GM23338 (cell line): ENCODE results near the gene SLC15A1. TPM values are rescaled to one million over a fixed set of nuclear protein-coding genes. Genes with fewer than 3 reads are reported as not detected.

ENCODE experiments used
- ATAC-seq: fragments of 200-7000 bp; cut with Tn5 transposase; 3 replicates; pipeline ENCODE4 v1.9.1; 2020
- DNase-seq: peaks from one replicate; pipeline ENCODE4 v3.0.0-alpha.2; 2015; ENCODE audit warnings: low spot score
- H2AFZ ChIP-seq: fragments of 200-600 bp; sonication (generic); 2 replicates; pipeline ENCODE4 v1.8.0; 2016; ENCODE audit warnings: antibody characterized with exemption, mild to moderate bottlenecking, moderate library complexity
- H3F3A ChIP-seq: fragments of 200-600 bp; sonication (generic); replicated peaks from 2 replicates; pipeline ENCODE4 v1.8.0; 2017; ENCODE audit warnings: antibody characterized with exemption, mixed run types, low read depth
- H3K27ac ChIP-seq: fragments of 200-600 bp; sonication (generic); 2 replicates; pipeline ENCODE4 v1.6.1; 2016; ENCODE audit warnings: low read depth
- H3K27me3 ChIP-seq: fragments of 200-600 bp; sonication (generic); 2 replicates; pipeline ENCODE4 v1.8.0; 2016; ENCODE audit warnings: mild to moderate bottlenecking, mixed run types, moderate library complexity; ENCODE audit not compliant: insufficient read depth
- H3K36me3 ChIP-seq: fragments of 200-600 bp; sonication (generic); 2 replicates; pipeline ENCODE4 v1.8.0; 2016; ENCODE audit warnings: mild to moderate bottlenecking; ENCODE audit not compliant: insufficient read depth
- H3K4me1 ChIP-seq: fragments of 200-600 bp; sonication (generic); 2 replicates; pipeline ENCODE4 v1.8.0; 2016; ENCODE audit warnings: mild to moderate bottlenecking, moderate library complexity; ENCODE audit not compliant: insufficient read depth
- H3K4me2 ChIP-seq: fragments of 200-600 bp; sonication (generic); 2 replicates; pipeline ENCODE4 v1.7.1; 2017; ENCODE audit warnings: mixed run types
- H3K4me3 ChIP-seq: fragments of 200-600 bp; sonication (generic); 2 replicates; pipeline ENCODE4 v1.6.1; 2016; ENCODE audit warnings: mixed run types
- H3K79me2 ChIP-seq: fragments of 200-600 bp; sonication (generic); replicated peaks from 2 replicates; pipeline ENCODE4 v1.8.0; 2017; ENCODE audit warnings: mild to moderate bottlenecking; ENCODE audit not compliant: insufficient read depth
- H3K9me2 ChIP-seq: fragments of 200-600 bp; sonication (generic); 2 replicates; pipeline ENCODE4 v1.8.0; 2017; ENCODE audit not compliant: insufficient read depth
- H4K20me1 ChIP-seq: fragments of 200-600 bp; sonication (generic); replicated peaks from 2 replicates; pipeline ENCODE4 v1.8.0; 2017; ENCODE audit warnings: mild to moderate bottlenecking; ENCODE audit not compliant: insufficient read depth
- H3K27ac Mint-ChIP-seq: 2 replicates; pipeline ENCODE4 v1.8.0; 2020; ENCODE audit warnings: inconsistent platforms, mild to moderate bottlenecking, moderate library complexity, mixed read lengths
- H3K27me3 Mint-ChIP-seq: 3 replicates; pipeline ENCODE4 v1.8.0; 2022; ENCODE audit warnings: low read depth, mild to moderate bottlenecking, moderate library complexity, mixed read lengths, inconsistent platforms; ENCODE audit not compliant: insufficient read depth, poor library complexity
- H3K36me3 Mint-ChIP-seq: 3 replicates; pipeline ENCODE4 v1.8.0; 2021; ENCODE audit warnings: low read depth, mild to moderate bottlenecking, inconsistent platforms, moderate library complexity, mixed read lengths
- H3K4me1 Mint-ChIP-seq: 3 replicates; pipeline ENCODE4 v1.8.0; 2020; ENCODE audit warnings: mild to moderate bottlenecking, inconsistent platforms, mixed read lengths
- H3K4me3 Mint-ChIP-seq: 3 replicates; pipeline ENCODE4 v1.8.0; 2021; ENCODE audit warnings: moderate library complexity, mild to moderate bottlenecking, inconsistent platforms, mixed read lengths
- H3K9me3 Mint-ChIP-seq: 3 replicates; pipeline ENCODE4 v1.8.0; 2020; ENCODE audit warnings: moderate library complexity, mild to moderate bottlenecking, inconsistent platforms, mixed read lengths
- CREB1 ChIP-seq: fragments of 250-450 bp; sonication (Bioruptor Pico); IDR thresholded peaks from 2 replicates; pipeline ENCODE4 v1.5.0; 2020; ENCODE audit warnings: low read depth, mild to moderate bottlenecking, moderate library complexity
- EZH2 ChIP-seq: fragments of 200-600 bp; sonication (generic); IDR thresholded peaks from one replicate; pipeline ENCODE4 v1.8.0; 2017; ENCODE audit warnings: antibody characterized with exemption, mild to moderate bottlenecking, low read depth; ENCODE audit not compliant: unreplicated experiment
- EZH2phosphoT487 ChIP-seq: fragments of 200-600 bp; sonication (generic); IDR thresholded peaks from one replicate; pipeline ENCODE4 v1.8.1; 2018; ENCODE audit warnings: antibody characterized with exemption; ENCODE audit not compliant: unreplicated experiment
- JUNB ChIP-seq: IDR thresholded peaks from one replicate; pipeline ENCODE4 v1.6.1; 2016; ENCODE audit warnings: antibody characterized with exemption; ENCODE audit not compliant: unreplicated experiment
- NANOG ChIP-seq: IDR thresholded peaks from 2 replicates; pipeline ENCODE4 v1.6.1; 2016; ENCODE audit warnings: antibody characterized with exemption, borderline replicate concordance
- POLR2AphosphoS5 ChIP-seq: IDR thresholded peaks from 2 replicates; pipeline ENCODE4 v1.6.1; 2016; ENCODE audit warnings: antibody characterized with exemption, low read depth
- STAT1 ChIP-seq: IDR thresholded peaks from one replicate; pipeline ENCODE4 v1.6.1; 2016; ENCODE audit warnings: antibody characterized with exemption; ENCODE audit not compliant: unreplicated experiment
- ZNF114 ChIP-seq: fragments of 250-450 bp; sonication (Bioruptor Pico); IDR thresholded peaks from 2 replicates; pipeline ENCODE4 v1.5.0; 2020; ENCODE audit warnings: mild to moderate bottlenecking, moderate library complexity
- ZNF331 ChIP-seq: fragments of 250-450 bp; sonication (Bioruptor Pico); IDR thresholded peaks from 2 replicates; pipeline ENCODE4 v1.5.0; 2020; ENCODE audit warnings: low read depth, mild to moderate bottlenecking, moderate library complexity
- polyA plus RNA-seq: library from polyadenylated mRNA; unstranded; fragments of >200 nt; fragmentation: Nextera tagmentation; extraction: Ambion mirVana; gene quantifications from 2 replicates; pipeline ENCODE4 v1.2.1, GENCODE V29; 2016
- total RNA-seq: library from RNA; depleted of rRNA; stranded (reverse); fragments of >200 nt; shearing (Covaris generic); gene quantifications from 2 replicates; pipeline ENCODE4 v1.2.3, GENCODE V29; 2014
- TF ChIP-seq, protein P1 (sequence below): IDR thresholded peaks from one replicate; pipeline ENCODE4 v1.6.1; 2018; ENCODE audit warnings: antibody characterized with exemption; ENCODE audit not compliant: unreplicated experiment
- TF ChIP-seq, protein P2 (sequence below), 2 experiments: fragments of 200-600 bp in 1 of 2; sonication (generic) in 1 of 2; conservative IDR thresholded peaks; 2 replicates each; pipeline versions ENCODE4 v1.5.1 to v1.6.1; 2016 to 2017; ENCODE audit warnings: antibody characterized with exemption in 2 of 2, low read depth in 2 of 2, mild to moderate bottlenecking in 2 of 2, moderate library complexity in 1 of 2
- TF ChIP-seq, protein P3 (sequence below): fragments of 250-450 bp; sonication (Bioruptor Pico); IDR thresholded peaks from 2 replicates; pipeline ENCODE4 v1.5.0; 2020; ENCODE audit warnings: mild to moderate bottlenecking, moderate library complexity
- TF ChIP-seq, protein P4 (sequence below): IDR thresholded peaks from 2 replicates; pipeline ENCODE4 v1.6.1; 2016; ENCODE audit warnings: antibody characterized with exemption

SLC15A1 gene
- total and polyA plus RNA-seq, 2 experiments from 2014 or later, result 1.6 to 3.0 TPM

DNA sequence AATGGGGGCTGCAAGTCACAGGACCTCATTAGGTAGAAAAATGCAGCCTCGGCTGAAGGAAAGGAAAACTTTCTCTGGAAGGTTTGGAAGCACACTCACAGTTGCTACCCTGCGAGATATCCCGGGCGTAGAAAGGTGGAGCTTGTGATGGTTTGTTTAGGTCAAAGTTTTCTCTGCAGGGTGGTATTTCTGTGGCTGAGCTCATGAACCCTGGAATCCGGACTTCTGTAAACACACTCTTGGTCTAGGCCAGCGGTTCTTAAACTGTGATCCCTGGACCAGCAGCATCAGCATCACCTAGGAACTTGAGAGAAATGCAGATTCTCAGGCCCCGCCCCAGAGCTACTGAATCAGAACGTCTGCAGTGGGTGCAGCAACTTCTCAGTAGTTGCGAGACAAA lies 3.3 kb upstream of the SLC15A1 start:
- Mint-ChIP-seq H3K4me1 (peaks cover 11% of the 10 kb centered on the region; the same call in 2 of the 3 replicates), H3K9me3 (peaks cover 31% of the 10 kb centered on the region; the same call in 2 of the 3 replicates), H3K4me3 (no peak overlapping the region), H3K27ac (no peak overlapping the region), H3K27me3 (peaks cover 23% of the 10 kb centered on the region), H3K36me3 (peaks cover 5% of the 10 kb centered on the region; the same call in 2 of the 3 replicates)
- no peaks in the 10 kb centered on the region for H3K36me3 ChIP-seq
- H3K4me3 ChIP-seq, result no peak overlapping the region
- no peaks in the 10 kb centered on the region for H3F3A ChIP-seq
- no peak overlapping the region for H3K4me2 ChIP-seq
- peaks cover 26% of the 10 kb centered on the region for H3K27me3 ChIP-seq
- H3K79me2 ChIP-seq, result no peaks in the 10 kb centered on the region
- H2AFZ ChIP-seq, result peak overlapping the region; percentile 59; the same call in 1 of the 2 replicates
- TF ChIP-seq EZH2phosphoT487 (no peak), JUNB (no peak), NANOG (no peak), EZH2 (no peak), ZNF114 (CRISPR knock-in tag) (no peak), STAT1 (no peak), ZNF331 (no peak), POLR2AphosphoS5 (no peak), CREB1 (no peak)
- TF ChIP-seq, protein P1, sequence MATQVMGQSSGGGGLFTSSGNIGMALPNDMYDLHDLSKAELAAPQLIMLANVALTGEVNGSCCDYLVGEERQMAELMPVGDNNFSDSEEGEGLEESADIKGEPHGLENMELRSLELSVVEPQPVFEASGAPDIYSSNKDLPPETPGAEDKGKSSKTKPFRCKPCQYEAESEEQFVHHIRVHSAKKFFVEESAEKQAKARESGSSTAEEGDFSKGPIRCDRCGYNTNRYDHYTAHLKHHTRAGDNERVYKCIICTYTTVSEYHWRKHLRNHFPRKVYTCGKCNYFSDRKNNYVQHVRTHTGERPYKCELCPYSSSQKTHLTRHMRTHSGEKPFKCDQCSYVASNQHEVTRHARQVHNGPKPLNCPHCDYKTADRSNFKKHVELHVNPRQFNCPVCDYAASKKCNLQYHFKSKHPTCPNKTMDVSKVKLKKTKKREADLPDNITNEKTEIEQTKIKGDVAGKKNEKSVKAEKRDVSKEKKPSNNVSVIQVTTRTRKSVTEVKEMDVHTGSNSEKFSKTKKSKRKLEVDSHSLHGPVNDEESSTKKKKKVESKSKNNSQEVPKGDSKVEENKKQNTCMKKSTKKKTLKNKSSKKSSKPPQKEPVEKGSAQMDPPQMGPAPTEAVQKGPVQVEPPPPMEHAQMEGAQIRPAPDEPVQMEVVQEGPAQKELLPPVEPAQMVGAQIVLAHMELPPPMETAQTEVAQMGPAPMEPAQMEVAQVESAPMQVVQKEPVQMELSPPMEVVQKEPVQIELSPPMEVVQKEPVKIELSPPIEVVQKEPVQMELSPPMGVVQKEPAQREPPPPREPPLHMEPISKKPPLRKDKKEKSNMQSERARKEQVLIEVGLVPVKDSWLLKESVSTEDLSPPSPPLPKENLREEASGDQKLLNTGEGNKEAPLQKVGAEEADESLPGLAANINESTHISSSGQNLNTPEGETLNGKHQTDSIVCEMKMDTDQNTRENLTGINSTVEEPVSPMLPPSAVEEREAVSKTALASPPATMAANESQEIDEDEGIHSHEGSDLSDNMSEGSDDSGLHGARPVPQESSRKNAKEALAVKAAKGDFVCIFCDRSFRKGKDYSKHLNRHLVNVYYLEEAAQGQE, result no peak
- TF ChIP-seq, protein P2, sequence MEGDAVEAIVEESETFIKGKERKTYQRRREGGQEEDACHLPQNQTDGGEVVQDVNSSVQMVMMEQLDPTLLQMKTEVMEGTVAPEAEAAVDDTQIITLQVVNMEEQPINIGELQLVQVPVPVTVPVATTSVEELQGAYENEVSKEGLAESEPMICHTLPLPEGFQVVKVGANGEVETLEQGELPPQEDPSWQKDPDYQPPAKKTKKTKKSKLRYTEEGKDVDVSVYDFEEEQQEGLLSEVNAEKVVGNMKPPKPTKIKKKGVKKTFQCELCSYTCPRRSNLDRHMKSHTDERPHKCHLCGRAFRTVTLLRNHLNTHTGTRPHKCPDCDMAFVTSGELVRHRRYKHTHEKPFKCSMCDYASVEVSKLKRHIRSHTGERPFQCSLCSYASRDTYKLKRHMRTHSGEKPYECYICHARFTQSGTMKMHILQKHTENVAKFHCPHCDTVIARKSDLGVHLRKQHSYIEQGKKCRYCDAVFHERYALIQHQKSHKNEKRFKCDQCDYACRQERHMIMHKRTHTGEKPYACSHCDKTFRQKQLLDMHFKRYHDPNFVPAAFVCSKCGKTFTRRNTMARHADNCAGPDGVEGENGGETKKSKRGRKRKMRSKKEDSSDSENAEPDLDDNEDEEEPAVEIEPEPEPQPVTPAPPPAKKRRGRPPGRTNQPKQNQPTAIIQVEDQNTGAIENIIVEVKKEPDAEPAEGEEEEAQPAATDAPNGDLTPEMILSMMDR (conservative IDR thresholded peaks at IDR 0.05; ENCODE audit: low read depth in 2 of 2), result no peak
- TF ChIP-seq, protein P3, sequence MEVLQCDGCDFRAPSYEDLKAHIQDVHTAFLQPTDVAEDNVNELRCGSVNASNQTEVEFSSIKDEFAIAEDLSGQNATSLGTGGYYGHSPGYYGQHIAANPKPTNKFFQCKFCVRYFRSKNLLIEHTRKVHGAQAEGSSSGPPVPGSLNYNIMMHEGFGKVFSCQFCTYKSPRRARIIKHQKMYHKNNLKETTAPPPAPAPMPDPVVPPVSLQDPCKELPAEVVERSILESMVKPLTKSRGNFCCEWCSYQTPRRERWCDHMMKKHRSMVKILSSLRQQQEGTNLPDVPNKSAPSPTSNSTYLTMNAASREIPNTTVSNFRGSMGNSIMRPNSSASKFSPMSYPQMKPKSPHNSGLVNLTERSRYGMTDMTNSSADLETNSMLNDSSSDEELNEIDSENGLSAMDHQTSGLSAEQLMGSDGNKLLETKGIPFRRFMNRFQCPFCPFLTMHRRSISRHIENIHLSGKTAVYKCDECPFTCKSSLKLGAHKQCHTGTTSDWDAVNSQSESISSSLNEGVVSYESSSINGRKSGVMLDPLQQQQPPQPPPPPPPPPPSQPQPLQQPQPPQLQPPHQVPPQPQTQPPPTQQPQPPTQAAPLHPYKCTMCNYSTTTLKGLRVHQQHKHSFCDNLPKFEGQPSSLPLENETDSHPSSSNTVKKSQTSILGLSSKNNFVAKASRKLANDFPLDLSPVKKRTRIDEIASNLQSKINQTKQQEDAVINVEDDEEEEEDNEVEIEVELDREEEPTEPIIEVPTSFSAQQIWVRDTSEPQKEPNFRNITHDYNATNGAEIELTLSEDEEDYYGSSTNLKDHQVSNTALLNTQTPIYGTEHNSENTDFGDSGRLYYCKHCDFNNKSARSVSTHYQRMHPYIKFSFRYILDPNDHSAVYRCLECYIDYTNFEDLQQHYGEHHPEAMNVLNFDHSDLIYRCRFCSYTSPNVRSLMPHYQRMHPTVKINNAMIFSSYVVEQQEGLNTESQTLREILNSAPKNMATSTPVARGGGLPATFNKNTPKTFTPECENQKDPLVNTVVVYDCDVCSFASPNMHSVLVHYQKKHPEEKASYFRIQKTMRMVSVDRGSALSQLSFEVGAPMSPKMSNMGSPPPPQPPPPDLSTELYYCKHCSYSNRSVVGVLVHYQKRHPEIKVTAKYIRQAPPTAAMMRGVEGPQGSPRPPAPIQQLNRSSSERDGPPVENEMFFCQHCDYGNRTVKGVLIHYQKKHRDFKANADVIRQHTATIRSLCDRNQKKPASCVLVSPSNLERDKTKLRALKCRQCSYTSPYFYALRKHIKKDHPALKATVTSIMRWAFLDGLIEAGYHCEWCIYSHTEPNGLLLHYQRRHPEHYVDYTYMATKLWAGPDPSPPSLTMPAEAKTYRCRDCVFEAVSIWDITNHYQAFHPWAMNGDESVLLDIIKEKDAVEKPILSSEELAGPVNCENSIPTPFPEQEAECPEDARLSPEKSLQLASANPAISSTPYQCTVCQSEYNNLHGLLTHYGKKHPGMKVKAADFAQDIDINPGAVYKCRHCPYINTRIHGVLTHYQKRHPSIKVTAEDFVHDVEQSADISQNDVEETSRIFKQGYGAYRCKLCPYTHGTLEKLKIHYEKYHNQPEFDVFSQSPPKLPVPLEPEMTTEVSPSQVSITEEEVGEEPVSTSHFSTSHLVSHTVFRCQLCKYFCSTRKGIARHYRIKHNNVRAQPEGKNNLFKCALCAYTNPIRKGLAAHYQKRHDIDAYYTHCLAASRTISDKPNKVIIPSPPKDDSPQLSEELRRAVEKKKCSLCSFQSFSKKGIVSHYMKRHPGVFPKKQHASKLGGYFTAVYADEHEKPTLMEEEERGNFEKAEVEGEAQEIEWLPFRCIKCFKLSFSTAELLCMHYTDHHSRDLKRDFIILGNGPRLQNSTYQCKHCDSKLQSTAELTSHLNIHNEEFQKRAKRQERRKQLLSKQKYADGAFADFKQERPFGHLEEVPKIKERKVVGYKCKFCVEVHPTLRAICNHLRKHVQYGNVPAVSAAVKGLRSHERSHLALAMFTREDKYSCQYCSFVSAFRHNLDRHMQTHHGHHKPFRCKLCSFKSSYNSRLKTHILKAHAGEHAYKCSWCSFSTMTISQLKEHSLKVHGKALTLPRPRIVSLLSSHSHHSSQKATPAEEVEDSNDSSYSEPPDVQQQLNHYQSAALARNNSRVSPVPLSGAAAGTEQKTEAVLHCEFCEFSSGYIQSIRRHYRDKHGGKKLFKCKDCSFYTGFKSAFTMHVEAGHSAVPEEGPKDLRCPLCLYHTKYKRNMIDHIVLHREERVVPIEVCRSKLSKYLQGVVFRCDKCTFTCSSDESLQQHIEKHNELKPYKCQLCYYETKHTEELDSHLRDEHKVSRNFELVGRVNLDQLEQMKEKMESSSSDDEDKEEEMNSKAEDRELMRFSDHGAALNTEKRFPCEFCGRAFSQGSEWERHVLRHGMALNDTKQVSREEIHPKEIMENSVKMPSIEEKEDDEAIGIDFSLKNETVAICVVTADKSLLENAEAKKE (CRISPR knock-in tag), result no peak
- TF ChIP-seq, protein P4, sequence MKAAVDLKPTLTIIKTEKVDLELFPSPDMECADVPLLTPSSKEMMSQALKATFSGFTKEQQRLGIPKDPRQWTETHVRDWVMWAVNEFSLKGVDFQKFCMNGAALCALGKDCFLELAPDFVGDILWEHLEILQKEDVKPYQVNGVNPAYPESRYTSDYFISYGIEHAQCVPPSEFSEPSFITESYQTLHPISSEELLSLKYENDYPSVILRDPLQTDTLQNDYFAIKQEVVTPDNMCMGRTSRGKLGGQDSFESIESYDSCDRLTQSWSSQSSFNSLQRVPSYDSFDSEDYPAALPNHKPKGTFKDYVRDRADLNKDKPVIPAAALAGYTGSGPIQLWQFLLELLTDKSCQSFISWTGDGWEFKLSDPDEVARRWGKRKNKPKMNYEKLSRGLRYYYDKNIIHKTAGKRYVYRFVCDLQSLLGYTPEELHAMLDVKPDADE, result no peak
- peaks cover 5% of the 10 kb centered on the region; the same call in 1 of the 2 replicates for H3K4me1 ChIP-seq
- ATAC-seq (no peak), DNase-seq (no peak)
- no peaks in the 10 kb centered on the region for H3K9me2 ChIP-seq
- no peak overlapping the region for H3K27ac ChIP-seq
- no peaks in the 10 kb centered on the region for H4K20me1 ChIP-seq
